Prostate gland (tissue), 2 donors: Measurements from ENCODE around the gene CREB5. TPM values are rescaled to one million over a fixed set of nuclear protein-coding genes. Genes with fewer than 3 reads are reported as not detected.

Experiments
- DNase-seq: peaks from one replicate; pipeline ENCODE4 v3.0.0-alpha.2; 2019; ENCODE audit warnings: low spot score
- H3K27ac ChIP-seq, 2 donors: fragments of 200-600 bp; sonication (generic); 2 replicates each; pipeline ENCODE4 v1.5.1; 2017 to 2019
- H3K27me3 ChIP-seq: fragments of 200-600 bp; sonication (generic); replicated peaks from 2 replicates; pipeline ENCODE4 v1.5.1; 2019; ENCODE audit not compliant: insufficient read depth
- H3K36me3 ChIP-seq, 2 donors: fragments of 200-600 bp; sonication (generic); 1 replicate in 1 of 2; 2 replicates in 1 of 2; pipeline versions ENCODE4 v1.5.1 to v1.8.1; 2017 to 2019
- H3K4me1 ChIP-seq: fragments of 200-600 bp; sonication (generic); replicated peaks from 2 replicates; pipeline ENCODE4 v1.5.1; 2019
- H3K4me3 ChIP-seq, 2 donors: fragments of 200-600 bp; sonication (generic); 2 replicates each; pipeline ENCODE4 v1.5.1; 2017 to 2019
- H3K9me3 ChIP-seq: fragments of 200-600 bp; sonication (generic); 2 replicates; pipeline ENCODE4 v1.5.1; 2017
- POLR2A ChIP-seq: fragments of 450-650 bp; IDR thresholded peaks from one replicate; pipeline ENCODE4 v1.6.1; 2016; ENCODE audit warnings: antibody characterized with exemption, mild to moderate bottlenecking
- POLR2AphosphoS5 ChIP-seq: sonication (generic); formaldehyde crosslinking; IDR thresholded peaks from one replicate; pipeline ENCODE4 v1.6.1; 2017; ENCODE audit warnings: antibody characterized with exemption
- WGBS: methylation state at CpG from one replicate; pipeline ENCODE4 v1.1.5; 2018; 5-methylcytosine and 5-hydroxymethylcytosine counted together
- intact Hi-C: fragments of 100-400 bp; cut with DNase I; formaldehyde crosslinking; loops from one replicate; pipeline ENCODE4 v1.14.2; 2022
- total RNA-seq, 2 donors: library from RNA; depleted of rRNA; stranded (reverse); fragments of >200 nt; gene quantifications; one replicate each; pipeline ENCODE4 v1.1.0, GENCODE V29; 2016
- TF ChIP-seq, protein P1 (sequence below), 4 experiments: fragments of 200-600 bp in 2 of 4; fragments of 450-650 bp in 2 of 4; sonication (generic) in 2 of 4; IDR thresholded peaks; 1 replicate in 3 of 4; 2 replicates in 1 of 4; pipeline ENCODE4 v1.5.1; 2016 to 2019; ENCODE audit warnings: antibody characterized with exemption in 4 of 4, mild to moderate bottlenecking in 2 of 4, moderate library complexity in 2 of 4

CREB5 gene
- total RNA-seq, 2 donors from 2014 or later: 0.46 to 3.4 TPM

DNA sequence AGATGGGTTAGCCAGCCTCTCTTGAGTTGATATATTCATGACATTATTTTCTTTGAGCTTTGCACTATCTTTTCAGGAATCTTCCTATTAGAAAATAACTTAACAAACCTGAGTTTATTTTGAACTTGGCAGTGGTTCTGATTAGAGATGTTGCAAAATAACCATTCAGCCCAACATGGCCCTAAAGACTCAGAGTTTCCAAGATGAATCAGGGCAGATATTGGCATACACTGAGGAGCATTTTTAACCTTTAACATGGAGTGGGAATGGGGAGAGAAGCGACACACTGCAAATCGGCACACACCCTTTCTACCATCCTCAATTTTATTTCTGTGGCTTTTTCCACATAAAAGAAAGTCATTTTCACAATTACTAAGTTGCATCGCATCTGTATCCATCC, 355.0 kb downstream of the CREB5 start:
- no peak overlapping the region for H3K27ac ChIP-seq
- no peaks in the 10 kb centered on the region for H3K4me1 ChIP-seq
- H3K4me3 ChIP-seq: no peak overlapping the region
- WGBS: 92% methylated on average over 3 of the region's 3 CpGs
- no peaks in the 10 kb centered on the region for H3K27me3 ChIP-seq
- no peak for DNase-seq
- intact Hi-C loops: no loop called here
- no peaks in the 10 kb centered on the region for H3K36me3 ChIP-seq
- no peaks in the 10 kb centered on the region for H3K9me3 ChIP-seq
- TF ChIP-seq POLR2AphosphoS5: no peak
- TF ChIP-seq, protein P1, sequence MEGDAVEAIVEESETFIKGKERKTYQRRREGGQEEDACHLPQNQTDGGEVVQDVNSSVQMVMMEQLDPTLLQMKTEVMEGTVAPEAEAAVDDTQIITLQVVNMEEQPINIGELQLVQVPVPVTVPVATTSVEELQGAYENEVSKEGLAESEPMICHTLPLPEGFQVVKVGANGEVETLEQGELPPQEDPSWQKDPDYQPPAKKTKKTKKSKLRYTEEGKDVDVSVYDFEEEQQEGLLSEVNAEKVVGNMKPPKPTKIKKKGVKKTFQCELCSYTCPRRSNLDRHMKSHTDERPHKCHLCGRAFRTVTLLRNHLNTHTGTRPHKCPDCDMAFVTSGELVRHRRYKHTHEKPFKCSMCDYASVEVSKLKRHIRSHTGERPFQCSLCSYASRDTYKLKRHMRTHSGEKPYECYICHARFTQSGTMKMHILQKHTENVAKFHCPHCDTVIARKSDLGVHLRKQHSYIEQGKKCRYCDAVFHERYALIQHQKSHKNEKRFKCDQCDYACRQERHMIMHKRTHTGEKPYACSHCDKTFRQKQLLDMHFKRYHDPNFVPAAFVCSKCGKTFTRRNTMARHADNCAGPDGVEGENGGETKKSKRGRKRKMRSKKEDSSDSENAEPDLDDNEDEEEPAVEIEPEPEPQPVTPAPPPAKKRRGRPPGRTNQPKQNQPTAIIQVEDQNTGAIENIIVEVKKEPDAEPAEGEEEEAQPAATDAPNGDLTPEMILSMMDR (IDR thresholded peaks at IDR 0.05): no peak
- no peak for TF ChIP-seq POLR2A

DNA sequence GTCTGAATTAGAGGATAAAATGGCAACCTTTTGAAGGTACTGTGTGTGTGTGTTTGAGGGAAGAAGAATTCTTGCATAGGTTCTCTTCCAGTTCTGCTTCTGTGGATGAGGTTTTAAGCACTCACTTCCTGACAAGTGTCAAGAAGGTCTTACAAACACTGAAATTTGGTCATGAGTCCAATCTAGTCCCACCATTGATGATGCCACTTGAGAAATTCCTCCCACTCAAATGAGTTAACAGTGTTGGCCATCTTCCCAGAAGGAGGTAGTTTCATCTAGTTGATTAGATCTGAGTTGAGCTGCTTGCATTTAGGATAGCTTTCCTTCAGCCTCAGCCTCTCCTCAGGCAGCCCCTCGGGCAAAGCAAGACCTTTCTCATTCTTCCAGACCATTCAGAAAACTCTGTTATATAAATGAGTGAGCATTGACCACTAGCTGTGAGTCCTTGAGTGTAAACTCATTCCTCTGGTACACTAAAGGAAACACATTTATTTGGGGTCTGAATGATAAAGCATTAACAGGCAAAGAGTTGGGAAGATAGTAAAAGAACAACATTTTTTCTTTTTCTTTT, 356.3 kb downstream of the CREB5 start:
- Histone ChIP-seq H3K36me3 (no peaks in the 10 kb centered on the region), H3K4me3 (no peak overlapping the region), H3K9me3 (no peaks in the 10 kb centered on the region), H3K27me3 (no peaks in the 10 kb centered on the region), H3K4me1 (no peaks in the 10 kb centered on the region), H3K27ac (no peak overlapping the region)
- no peak for TF ChIP-seq POLR2A
- intact Hi-C loops: no loop called here
- 86% methylated on average over 1 of the region's 1 CpG for WGBS
- DNase-seq: no peak

DNA sequence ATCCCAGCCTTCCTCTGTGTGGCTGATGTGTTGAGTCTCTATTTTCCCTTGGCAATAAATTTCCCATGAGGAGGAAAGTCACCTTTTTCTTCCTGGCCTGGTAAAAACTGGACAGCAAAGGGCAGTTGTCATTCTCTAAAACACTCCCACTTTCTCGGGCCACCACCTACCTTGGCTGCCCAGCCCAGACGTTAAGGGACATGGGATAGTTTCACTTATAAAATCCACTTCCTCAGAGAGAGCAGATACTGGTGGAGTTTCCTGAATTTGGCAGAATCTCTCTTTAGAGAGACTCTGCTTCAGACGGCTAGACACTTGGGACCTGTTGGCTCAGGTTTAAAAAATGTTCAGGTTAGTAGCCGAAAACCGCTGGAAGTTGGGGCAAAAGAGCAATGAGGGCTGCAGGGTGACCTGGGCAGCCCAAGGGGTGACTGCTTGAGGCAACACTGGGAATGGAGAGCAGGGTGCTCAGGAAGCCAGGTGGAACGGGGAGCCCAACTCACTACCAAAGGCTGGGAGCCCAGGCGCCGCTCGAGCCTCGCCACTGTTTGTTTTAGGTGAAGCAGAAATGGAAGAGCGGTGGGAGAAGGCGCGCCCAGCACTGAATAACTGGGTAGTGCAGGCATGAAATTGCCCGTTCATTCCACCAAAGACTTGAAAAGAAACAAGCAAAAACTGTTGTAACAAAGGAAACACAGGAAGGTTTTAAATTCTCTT, 359.7 kb downstream of the CREB5 start:
- H3K36me3 ChIP-seq: no peaks in the 10 kb centered on the region
- no peak for DNase-seq
- TF ChIP-seq POLR2AphosphoS5 (no peak), POLR2A (no peak)
- TF ChIP-seq, protein P1 (IDR thresholded peaks at IDR 0.05): no peak
- no peak overlapping the region for H3K27ac ChIP-seq
- H3K27me3 ChIP-seq: no peaks in the 10 kb centered on the region
- WGBS: 89% methylated on average over 14 of the region's 14 CpGs
- H3K4me1 ChIP-seq: no peaks in the 10 kb centered on the region
- no peak overlapping the region for H3K4me3 ChIP-seq
- intact Hi-C loops: no loop called here
- H3K9me3 ChIP-seq: no peaks in the 10 kb centered on the region

DNA sequence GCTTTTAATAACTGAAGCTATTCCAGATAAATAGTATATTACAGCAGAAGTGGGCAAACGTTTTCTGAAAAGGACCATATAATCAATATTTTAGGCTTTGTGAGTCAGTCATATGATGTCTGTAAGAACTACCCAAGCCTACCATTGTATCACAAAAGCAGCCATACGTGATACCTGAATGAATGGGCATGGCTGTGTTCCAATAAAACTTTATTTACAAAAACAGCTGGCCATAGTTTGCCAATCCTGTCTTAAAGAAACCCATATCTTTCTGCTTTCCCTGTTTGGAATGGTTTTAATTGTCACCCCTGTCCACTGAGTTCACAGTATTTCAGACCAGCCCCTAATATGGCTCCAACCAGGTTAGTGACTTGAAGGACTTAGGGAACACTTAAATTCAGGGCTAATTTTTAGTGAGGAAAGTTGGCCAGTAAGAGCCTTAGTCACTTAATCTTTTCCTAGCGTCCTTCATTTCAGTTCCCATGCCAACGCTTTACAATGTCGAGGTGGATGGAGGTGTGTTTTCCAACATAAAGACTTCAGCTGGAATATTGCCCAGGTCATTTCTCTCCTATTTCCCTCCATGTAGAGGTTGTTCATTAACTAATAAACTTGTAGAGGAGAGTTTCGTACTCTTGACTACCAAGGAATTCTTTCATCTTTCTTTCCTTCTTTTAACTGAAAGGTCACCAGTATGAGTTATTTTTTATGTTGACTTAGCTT, 361.3 kb downstream of the CREB5 start:
- H3K9me3 ChIP-seq: no peaks in the 10 kb centered on the region
- no peaks in the 10 kb centered on the region for H3K36me3 ChIP-seq
- intact Hi-C loops: no loop called here
- H3K27ac ChIP-seq: no peak overlapping the region
- H3K4me1 ChIP-seq: no peaks in the 10 kb centered on the region
- DNase-seq: no peak
- H3K27me3 ChIP-seq: no peaks in the 10 kb centered on the region
- TF ChIP-seq, protein P1 (IDR thresholded peaks at IDR 0.05): no peak
- no peak for TF ChIP-seq POLR2A
- no peak for TF ChIP-seq POLR2AphosphoS5
- WGBS: 84% methylated on average over 6 of the region's 6 CpGs
- no peak overlapping the region for H3K4me3 ChIP-seq

DNA sequence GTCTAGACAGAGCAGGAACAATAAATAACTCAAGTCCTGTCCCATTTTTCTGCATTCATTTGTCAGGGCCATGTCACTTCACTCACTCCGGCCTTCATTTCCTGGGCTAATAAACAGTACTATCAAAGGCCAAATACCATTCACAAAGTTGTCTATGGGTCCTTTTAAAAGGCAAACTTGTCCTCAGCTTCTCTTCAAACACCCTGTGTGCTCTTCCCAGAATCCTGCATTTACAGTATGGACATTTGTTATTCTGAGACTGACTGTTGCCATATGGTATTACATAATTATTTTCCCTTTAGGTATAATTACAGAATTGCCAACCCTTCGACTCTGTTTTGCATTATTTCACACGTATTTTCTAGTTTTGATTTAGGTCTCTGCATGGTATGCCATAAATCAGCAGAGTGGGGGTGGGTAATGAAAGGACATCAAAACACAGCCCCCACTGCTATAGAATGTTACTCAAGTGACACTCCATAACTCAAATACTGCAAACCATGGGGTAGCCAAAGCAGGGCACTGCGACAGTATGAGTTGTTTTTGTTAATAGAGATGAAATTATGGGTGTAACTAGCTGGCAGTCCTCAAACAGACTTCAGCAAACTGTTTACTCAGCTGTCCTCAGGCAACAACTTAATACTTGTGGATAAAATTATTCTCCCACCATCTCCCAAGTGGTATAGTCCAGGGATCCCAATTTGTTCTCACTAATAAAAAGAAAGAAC, 362.1 kb downstream of the CREB5 start:
- Histone ChIP-seq H3K9me3 (no peaks in the 10 kb centered on the region), H3K4me1 (no peaks in the 10 kb centered on the region), H3K27me3 (no peaks in the 10 kb centered on the region), H3K36me3 (no peaks in the 10 kb centered on the region), H3K27ac (no peak overlapping the region), H3K4me3 (no peak overlapping the region)
- TF ChIP-seq POLR2A: no peak
- TF ChIP-seq, protein P1 (IDR thresholded peaks at IDR 0.05): no peak
- no peak for TF ChIP-seq POLR2AphosphoS5
- intact Hi-C loops: no loop called here
- WGBS: 48% methylated on average over 4 of the region's 4 CpGs
- no peak for DNase-seq
